LNCaP clone FGC (cell line): ENCODE results near the gene CYTH2.

Experiments
- DNase-seq: peaks from one replicate; pipeline ENCODE4 v3.0.0-alpha.2; 2011; ENCODE audit warnings: low read depth
- H3K4me3 ChIP-seq: 2 replicates; pipeline ENCODE4 v1.5.1; 2011; ENCODE audit warnings: mild to moderate bottlenecking, low read depth, low read length, control low read depth
- TF ChIP-seq, protein P1 (sequence below): IDR thresholded peaks from 2 replicates; pipeline ENCODE4 v1.5.1; 2012; ENCODE audit warnings: mild to moderate bottlenecking; ENCODE audit not compliant: control insufficient read depth, insufficient read depth; ENCODE audit errors: extremely low read depth

Gene CYTH2

GRCh38 chr19:48451624-48452023 lies 17.5 kb upstream of the CYTH2 start:
- no peak overlapping the region for H3K4me3 ChIP-seq
- no peak for DNase-seq
- TF ChIP-seq, protein P1, sequence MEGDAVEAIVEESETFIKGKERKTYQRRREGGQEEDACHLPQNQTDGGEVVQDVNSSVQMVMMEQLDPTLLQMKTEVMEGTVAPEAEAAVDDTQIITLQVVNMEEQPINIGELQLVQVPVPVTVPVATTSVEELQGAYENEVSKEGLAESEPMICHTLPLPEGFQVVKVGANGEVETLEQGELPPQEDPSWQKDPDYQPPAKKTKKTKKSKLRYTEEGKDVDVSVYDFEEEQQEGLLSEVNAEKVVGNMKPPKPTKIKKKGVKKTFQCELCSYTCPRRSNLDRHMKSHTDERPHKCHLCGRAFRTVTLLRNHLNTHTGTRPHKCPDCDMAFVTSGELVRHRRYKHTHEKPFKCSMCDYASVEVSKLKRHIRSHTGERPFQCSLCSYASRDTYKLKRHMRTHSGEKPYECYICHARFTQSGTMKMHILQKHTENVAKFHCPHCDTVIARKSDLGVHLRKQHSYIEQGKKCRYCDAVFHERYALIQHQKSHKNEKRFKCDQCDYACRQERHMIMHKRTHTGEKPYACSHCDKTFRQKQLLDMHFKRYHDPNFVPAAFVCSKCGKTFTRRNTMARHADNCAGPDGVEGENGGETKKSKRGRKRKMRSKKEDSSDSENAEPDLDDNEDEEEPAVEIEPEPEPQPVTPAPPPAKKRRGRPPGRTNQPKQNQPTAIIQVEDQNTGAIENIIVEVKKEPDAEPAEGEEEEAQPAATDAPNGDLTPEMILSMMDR = no peak

- TF ChIP-seq, protein P1 = no peak
- no peak for DNase-seq
- H3K4me3 ChIP-seq = no peak overlapping the region
These were observed 16.6 kb upstream of the CYTH2 start for GRCh38 chr19:48452289-48453190.

DNA sequence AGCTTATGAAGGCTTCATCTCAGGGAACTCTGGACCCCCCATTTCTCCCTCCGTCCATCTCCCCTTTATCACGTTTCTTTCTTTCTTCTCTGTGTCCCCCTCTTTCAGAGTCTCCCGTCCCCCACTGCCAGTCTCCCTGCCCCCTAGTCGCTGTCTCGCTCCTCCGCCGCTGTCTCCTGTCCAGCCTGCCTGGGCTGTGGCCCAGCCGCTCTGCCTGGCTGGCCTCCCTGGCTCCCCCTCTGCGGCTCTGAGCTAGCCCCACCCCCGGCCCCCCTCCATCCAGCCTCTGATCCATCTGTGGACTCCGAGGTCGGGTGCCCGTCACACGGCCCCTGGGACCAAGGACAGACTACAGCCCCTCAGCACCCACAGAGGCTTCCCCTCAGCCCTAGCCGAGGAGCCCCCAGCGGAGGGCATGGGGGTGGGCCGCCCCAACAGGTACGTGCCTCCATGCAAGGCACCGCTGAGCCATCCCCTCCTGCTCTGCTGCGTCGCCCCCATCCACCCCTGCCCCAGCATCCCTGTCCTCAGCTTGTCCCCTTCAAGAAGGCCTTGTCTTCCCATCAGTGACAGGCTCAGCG lies 14.9 kb upstream of the CYTH2 start:
- TF ChIP-seq, protein P1 = no peak
- no peak overlapping the region for H3K4me3 ChIP-seq
- no peak for DNase-seq

DNA sequence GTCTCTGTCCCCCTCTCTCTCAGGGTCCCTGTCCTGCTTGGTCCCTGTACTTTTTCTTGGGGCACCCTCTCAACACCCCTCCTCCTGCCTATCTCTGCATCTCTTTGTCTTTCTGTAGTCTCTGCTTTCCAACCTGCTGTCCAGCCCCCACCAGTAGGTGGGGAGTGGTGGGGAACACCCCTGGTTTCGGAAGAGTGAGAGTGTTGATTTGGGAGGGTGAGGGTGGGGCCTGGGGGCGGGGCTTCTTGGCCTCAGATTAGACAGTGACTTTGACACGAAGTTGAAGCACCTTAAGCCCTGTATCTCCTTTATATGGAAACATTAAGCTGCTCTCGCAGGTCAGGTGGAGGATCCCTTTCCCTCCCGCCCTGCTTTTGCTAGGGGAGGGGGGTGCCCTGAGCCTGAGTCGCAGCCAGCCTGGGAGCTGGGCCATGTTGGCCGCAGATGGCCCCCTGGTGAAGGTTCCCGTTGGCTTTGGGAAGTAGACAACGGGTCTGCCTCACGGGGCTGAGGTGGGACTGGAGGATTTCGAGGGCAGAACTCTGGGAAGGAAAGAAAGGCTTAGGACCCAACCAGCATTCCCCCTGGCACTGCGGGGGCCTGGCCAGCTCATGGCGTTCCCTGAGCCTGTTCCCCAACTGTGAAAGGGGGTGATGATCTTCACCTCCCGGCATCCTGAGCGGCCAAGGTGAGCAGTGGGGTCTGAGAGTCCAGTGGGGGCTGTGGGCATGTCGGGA lies 13.8 kb upstream of the CYTH2 start, which contains the start of gene KCNJ14:
TSS of gene KCNJ14 (plus strand) at position 404 of the 737 bp plus-strand sequence. CDS start 6,151 bp downstream, outside the sequence.
- no peak within 1 kb of the TSS for H3K4me3 ChIP-seq
- TF ChIP-seq, protein P1 = no peak
- DNase-seq = no peak

GRCh38 chr19:48455908-48456562 lies 13.1 kb upstream of the CYTH2 start:
- no peak for DNase-seq
- no peak overlapping the region for H3K4me3 ChIP-seq
- TF ChIP-seq, protein P1 = no peak

- no peak for DNase-seq
- H3K4me3 ChIP-seq = no peak overlapping the region
- TF ChIP-seq, protein P1 = no peak
These were observed 12.3 kb upstream of the CYTH2 start for GRCh38 chr19:48456864-48457263.
